HL-60 (cell line): Measurements from ENCODE around the gene CADM4.

Source experiments
- DNase-seq, 2 experiments: peaks; one replicate each; pipeline ENCODE4 v3.0.0-alpha.2; 2010 to 2020; ENCODE audit warnings: low read depth in 1 of 2, low spot score in 1 of 2
- H3K27ac ChIP-seq: fragments of 250-450 bp; sonication (Bioruptor Pico); replicated peaks from 2 replicates; pipeline ENCODE4 v1.5.1; 2020; ENCODE audit warnings: mild to moderate bottlenecking, moderate library complexity
- H3K27me3 ChIP-seq: fragments of 250-450 bp; sonication (Bioruptor Pico); 2 replicates; pipeline ENCODE4 v1.5.1; 2021; ENCODE audit warnings: mild to moderate bottlenecking, moderate library complexity; ENCODE audit not compliant: insufficient read depth, poor library complexity, severe bottlenecking
- H3K4me3 ChIP-seq: replicated peaks from 2 replicates; pipeline ENCODE4 v1.5.1; 2011; ENCODE audit warnings: mild to moderate bottlenecking, control low read depth, low read length; ENCODE audit not compliant: insufficient read depth
- GABPA ChIP-seq: IDR thresholded peaks from 2 replicates; pipeline ENCODE4 v1.6.1; 2012; ENCODE audit warnings: low read depth
- POLR2AphosphoS5 ChIP-seq: IDR thresholded peaks from 2 replicates; pipeline ENCODE4 v1.6.1; 2012; ENCODE audit warnings: low read depth
- SPI1 ChIP-seq: IDR thresholded peaks from 2 replicates; pipeline ENCODE4 v1.6.1; 2012; ENCODE audit warnings: low read depth, mild to moderate bottlenecking, borderline replicate concordance
- long read RNA-seq: library from polyadenylated mRNA; unstranded; transcript quantifications from one replicate; pipeline ENCODE4 v2.0.0, GENCODE V29; 2020
- TF ChIP-seq, protein P1 (sequence below): IDR thresholded peaks from 2 replicates; pipeline ENCODE4 v1.6.1; 2012; ENCODE audit warnings: low read depth; ENCODE audit not compliant: insufficient replicate concordance
- TF ChIP-seq, protein P2 (sequence below): IDR thresholded peaks from one replicate; pipeline ENCODE4 v1.5.1; 2011; ENCODE audit warnings: low read length, control low read depth, inconsistent platforms; ENCODE audit not compliant: insufficient read depth

The CADM4 gene
- long read RNA-seq, result 0 reads

DNA sequence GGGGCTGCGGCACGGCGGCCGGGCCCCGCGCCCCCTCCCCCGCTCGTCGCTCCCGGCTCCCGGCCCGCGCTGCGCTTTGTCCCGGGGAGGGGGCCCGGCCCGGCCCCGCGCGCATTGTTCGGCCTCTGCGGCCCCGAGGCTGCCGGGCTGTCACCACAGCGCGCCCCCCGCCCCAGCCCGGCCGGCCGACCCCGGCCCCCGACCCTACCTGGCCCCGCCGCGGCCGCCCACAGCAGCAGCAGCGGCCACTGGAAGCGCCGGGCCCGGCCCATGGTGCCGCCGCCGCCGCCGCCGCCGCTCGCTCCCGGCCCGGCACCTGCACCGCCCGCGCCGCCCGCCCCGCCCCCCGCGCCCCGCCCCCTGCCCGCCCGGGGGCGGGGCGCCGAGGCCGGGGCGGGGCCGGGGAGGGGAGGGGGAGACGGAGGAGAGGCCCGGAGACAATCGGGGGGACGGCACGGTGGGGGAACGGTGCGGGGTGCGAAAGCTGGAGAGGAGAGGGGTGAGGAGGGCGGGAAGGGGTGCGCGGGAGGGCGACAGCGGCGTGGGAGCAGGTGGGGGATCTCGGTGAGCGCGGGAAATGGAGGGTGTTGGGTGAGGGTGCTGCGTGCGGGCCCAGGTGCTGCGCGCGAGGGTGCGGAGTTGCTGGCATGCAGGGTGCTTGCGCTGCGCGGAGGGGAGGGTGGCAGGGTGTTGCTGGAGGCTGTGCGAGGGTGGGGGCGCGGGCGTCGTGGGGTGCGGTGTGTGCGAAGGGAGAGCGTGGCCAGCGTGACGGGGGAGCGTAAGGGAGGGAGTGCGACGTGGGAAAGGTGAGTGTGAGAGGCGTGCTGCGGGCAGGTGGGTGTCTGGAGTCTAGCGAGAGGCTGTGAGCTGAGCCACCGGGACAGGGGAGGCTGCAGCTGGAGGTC is at the start of gene CADM4:
CADM4 (minus strand) TSS at position 332 of the 905 bp plus-strand sequence; CDS start at position 272, 60 bp downstream.
- H3K27me3 ChIP-seq, result peaks cover 31% of the 10 kb centered on the region
- TF ChIP-seq, protein P1, sequence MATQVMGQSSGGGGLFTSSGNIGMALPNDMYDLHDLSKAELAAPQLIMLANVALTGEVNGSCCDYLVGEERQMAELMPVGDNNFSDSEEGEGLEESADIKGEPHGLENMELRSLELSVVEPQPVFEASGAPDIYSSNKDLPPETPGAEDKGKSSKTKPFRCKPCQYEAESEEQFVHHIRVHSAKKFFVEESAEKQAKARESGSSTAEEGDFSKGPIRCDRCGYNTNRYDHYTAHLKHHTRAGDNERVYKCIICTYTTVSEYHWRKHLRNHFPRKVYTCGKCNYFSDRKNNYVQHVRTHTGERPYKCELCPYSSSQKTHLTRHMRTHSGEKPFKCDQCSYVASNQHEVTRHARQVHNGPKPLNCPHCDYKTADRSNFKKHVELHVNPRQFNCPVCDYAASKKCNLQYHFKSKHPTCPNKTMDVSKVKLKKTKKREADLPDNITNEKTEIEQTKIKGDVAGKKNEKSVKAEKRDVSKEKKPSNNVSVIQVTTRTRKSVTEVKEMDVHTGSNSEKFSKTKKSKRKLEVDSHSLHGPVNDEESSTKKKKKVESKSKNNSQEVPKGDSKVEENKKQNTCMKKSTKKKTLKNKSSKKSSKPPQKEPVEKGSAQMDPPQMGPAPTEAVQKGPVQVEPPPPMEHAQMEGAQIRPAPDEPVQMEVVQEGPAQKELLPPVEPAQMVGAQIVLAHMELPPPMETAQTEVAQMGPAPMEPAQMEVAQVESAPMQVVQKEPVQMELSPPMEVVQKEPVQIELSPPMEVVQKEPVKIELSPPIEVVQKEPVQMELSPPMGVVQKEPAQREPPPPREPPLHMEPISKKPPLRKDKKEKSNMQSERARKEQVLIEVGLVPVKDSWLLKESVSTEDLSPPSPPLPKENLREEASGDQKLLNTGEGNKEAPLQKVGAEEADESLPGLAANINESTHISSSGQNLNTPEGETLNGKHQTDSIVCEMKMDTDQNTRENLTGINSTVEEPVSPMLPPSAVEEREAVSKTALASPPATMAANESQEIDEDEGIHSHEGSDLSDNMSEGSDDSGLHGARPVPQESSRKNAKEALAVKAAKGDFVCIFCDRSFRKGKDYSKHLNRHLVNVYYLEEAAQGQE, result no peak
- TF ChIP-seq GABPA (no peak), SPI1 (no peak), POLR2AphosphoS5 (no peak)
- TF ChIP-seq, protein P2, sequence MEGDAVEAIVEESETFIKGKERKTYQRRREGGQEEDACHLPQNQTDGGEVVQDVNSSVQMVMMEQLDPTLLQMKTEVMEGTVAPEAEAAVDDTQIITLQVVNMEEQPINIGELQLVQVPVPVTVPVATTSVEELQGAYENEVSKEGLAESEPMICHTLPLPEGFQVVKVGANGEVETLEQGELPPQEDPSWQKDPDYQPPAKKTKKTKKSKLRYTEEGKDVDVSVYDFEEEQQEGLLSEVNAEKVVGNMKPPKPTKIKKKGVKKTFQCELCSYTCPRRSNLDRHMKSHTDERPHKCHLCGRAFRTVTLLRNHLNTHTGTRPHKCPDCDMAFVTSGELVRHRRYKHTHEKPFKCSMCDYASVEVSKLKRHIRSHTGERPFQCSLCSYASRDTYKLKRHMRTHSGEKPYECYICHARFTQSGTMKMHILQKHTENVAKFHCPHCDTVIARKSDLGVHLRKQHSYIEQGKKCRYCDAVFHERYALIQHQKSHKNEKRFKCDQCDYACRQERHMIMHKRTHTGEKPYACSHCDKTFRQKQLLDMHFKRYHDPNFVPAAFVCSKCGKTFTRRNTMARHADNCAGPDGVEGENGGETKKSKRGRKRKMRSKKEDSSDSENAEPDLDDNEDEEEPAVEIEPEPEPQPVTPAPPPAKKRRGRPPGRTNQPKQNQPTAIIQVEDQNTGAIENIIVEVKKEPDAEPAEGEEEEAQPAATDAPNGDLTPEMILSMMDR, result no peak
- H3K27ac ChIP-seq, result no peak within 1 kb of the TSS
- peak within 1 kb of the TSS; percentile 40 for H3K4me3 ChIP-seq
- no peak for DNase-seq

DNA sequence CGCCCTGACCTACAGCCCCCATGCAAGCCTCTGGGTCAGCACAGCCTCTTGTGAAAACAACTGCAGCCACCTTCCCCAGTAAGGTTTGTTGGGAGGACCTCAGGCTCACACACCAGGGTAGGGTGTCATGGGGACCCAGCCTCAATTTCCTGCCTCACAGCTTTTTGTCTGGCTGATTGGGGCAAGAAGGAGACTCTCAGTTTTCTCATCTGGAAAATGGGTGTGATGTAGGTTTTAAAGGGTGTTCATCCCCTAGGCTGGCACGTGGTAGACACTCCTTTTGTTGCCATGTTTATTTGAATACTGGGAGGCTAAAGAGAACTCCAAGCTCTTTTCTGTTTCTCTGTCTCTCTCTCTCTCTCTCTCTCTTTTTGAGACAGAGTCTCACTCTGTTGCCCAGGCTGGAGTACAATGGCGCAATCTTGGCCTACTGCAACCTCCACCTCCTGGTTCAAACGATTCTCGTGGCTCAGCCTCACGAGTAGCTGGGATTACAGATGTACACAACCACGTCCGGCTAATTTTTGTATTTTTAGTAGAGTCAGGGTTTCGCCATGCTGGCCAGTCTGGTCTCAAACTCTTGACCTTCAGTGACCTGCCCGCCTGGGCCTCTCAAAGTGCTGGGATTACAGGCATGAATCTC is 48.5 kb upstream of the CADM4 start:
- H3K27me3 ChIP-seq, result no peaks in the 10 kb centered on the region
- no peak overlapping the region for H3K4me3 ChIP-seq
- DNase-seq, result no peak
- H3K27ac ChIP-seq, result no peak overlapping the region
- TF ChIP-seq GABPA (no peak), POLR2AphosphoS5 (no peak), SPI1 (no peak)
- TF ChIP-seq, protein P2, result no peak
- TF ChIP-seq, protein P1, result no peak

- no peaks in the 10 kb centered on the region for H3K27me3 ChIP-seq
- DNase-seq, result no peak
- TF ChIP-seq POLR2AphosphoS5 (no peak), SPI1 (no peak), GABPA (no peak)
- TF ChIP-seq, protein P2, result no peak
- TF ChIP-seq, protein P1, result no peak
- no peak overlapping the region for H3K4me3 ChIP-seq
- no peak overlapping the region for H3K27ac ChIP-seq
Observed at GRCh38 chr19:43687660-43687997, 48.0 kb upstream of the CADM4 start.
